ENCODE results near the gene UCP3. TPM values are rescaled to one million over a fixed set of nuclear protein-coding genes. Genes with fewer than 3 reads are reported as not detected.
A peak's percentile ranks its signal among the peaks of the same experiment; 100 is the strongest.

Gene UCP3
- polyA plus RNA-seq, 3 donors: 1.4 to 1.7 (median 1.7) TPM

DNA sequence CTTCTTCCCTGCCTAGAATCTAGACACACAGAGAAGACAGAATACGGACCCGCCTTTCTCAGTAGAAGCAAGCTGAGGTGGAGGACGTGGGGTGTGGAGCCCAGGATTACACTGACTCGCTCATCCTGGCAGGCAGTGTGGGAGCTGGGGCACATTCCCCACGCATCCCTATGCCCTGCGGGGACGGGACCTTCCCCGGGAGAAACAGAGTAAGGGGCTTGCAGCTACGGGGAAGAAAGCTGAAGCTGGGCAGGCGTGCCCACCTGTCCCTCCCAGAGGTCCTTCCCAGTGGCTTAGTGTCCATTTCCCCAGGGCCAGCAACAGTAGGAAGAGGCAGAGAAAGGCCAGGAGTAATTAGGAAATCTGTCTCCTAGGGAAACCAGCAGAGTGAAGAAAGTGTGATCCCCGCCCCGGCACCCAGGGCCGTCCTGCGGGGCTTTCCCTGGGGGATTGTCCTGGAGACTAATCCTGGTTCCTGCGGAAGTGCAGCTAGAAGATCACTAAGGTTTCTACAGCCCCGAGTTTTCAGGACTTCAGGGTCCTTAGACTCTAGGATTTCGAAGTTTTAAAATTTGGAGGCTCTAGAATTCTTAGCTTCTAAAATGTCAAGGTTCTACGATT lies 50.3 kb downstream of the UCP3 start:
- no peak for DNase-seq (ENCODE audit: low read depth in 3 of 3, low spot score in 2 of 3)

DNA sequence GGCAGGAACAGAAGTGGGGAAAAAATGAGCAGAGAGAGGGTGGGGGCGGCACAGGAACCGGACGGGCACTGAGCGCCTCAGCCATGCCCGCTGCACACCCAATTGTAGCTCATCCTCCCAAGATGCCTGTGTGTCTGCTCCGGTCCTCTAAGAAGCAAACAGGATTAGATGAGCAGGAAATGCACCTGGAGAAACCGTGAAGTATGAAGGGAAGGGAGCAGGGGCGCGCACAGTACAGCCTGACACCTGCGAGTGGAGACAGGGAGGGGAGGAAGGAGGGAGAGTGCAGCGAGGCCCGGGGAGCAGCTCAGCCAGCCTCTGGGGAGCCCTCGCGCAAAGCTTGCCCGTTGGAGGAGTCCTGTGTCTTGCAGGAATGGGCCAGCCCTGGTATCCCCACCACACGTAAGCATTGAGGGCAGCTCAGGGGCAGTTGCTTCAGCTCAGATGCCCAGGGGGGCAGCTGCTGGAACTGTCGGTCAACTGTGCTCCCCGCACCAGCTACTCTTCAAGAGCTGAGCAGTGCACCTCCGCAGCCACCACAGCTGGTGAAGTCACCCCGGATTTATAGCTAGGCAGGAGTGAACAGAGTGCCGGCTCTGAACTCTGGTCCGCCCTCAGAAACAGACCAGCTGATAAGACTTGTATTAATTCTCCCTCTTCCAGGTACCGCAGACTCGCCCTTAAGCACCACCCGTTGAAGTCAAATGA lies 51.1 kb downstream of the UCP3 start:
- DNase-seq (ENCODE audit: low read depth in 3 of 3, low spot score in 2 of 3): no peak

DNA sequence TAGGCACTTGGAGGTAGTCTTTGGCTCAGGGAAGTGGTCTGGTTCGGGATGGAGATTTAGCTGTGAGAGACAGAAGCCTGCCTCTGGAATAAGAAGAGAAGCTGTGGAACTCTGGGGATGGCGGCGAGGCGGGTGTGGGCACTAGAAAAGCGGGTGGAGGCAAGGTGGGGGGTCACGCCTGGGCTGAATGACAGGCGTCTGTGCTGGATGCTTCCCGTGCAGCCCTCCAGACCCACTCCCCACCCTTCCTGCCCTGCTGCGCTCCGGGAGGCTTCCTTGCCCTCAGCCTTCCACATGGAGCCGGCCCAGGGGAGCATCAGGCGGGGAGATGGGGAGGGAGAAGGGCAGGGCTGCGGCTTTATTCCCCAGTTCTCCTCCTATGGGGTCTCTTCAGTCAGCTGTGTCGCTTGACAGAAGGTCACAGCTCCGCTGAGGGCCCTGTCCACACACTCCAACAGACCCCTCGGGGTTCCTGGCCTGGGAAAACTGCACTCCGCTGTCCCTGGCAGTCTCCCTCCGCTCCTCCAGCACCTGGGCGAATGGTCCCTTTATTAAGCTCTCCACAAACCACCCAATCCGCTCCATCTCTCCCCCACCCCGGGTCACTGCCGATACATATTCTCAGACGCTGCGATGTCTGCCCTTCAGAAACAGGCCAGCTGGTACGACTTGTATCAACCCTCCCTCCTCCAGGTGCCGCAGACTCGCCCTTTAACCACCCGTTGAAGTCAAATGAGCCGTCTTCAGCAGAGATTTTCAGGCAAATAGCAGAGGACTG lies 51.8 kb downstream of the UCP3 start:
- DNase-seq (ENCODE audit: low read depth in 3 of 3, low spot score in 2 of 3): no peak

DNA sequence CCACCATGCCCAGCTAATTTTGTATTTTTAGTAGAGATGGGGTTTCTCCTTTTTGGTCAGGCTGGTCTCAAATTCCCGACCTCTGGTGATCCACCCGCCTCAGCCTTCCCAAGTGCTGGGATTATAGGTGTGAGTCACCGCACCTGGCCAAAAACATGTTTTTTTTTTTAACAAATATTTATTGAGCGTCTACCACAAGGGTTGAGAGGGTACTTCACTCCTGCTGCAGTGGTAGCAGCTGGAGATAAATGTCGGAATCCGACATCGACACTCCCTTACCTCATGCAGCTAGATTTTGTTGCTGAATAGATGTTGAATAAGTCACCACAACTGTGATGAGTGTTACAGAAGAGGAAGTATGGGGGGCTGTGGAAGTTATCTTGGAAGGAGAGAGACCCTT lies 57.1 kb downstream of the UCP3 start:
- no peak for DNase-seq (ENCODE audit: low read depth in 3 of 3, low spot score in 2 of 3)

DNA sequence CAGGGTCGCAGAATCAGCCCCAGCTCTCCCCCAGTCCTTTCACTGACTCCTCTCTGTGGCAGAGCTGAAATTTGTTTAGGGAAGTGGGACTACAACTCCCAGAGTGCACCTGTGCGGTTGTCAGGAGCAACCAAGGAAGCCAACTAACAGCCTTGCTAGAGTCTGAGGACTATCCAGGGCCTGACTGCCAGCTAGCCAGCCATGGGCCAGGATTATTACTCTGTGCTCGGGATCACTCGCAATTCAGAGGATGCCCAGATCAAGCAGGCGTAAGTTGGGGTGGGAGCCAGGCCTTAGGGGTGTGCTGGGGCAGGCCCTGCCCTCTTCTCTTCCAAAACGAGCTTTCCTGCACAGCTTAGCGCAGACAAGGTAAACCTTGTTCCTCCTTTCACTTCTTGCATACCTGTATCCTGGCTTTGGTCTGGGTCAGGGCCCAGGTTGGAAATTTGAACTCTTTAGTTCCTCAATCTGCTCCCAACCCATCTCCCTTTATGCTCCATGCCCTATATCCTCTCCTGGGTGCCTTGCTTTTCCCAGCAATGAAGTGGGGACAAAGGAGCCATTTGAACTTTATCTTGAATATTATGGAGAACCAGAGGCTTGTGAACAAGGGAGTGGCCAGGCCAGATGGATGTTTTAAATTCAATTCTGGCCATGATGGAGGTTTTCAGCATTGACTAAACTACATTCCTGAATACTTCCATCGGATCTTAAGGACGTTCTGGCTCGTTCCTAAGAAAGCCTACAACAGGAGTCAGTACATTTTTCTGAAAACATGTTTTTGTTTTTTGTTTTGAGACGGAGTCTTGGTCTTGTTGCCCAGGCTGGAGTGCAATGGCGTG lies 57.8 kb downstream of the UCP3 start, which contains the start of gene DNAJB13:
TSS of gene DNAJB13 (plus strand) at position 158 of the 842 bp plus-strand sequence. CDS start at position 202, 44 bp downstream.
- DNase-seq (ENCODE audit: low read depth in 3 of 3, low spot score in 2 of 3): peak in 2 of 3 donors; percentile 16 to 29

Other genes starting within 250 kb of the UCP3 start
- 100 to 1,000 TPM; 128 to 141 (median 136) TPM for gene RAB6A, start 248.0 kb downstream of the UCP3 start, polyA plus RNA-seq (ENCODE audit: insufficient read length in 3 of 3)
- gene MRPL48, start 221.2 kb downstream of the UCP3 start, polyA plus RNA-seq (ENCODE audit: insufficient read length in 3 of 3): 10 to 100 TPM; 73.3 to 75.1 (median 74.2) TPM
- 10 to 100 TPM; 65.5 to 73.4 (median 70.8) TPM for gene COA4, start 132.2 kb downstream of the UCP3 start, polyA plus RNA-seq (ENCODE audit: insufficient read length in 3 of 3)
- gene PAAF1, start 132.1 kb downstream of the UCP3 start, polyA plus RNA-seq (ENCODE audit: insufficient read length in 3 of 3): 10 to 100 TPM; 29.0 to 37.2 (median 36.3) TPM
- 1 to 10 TPM; 2.7 to 5.1 (median 3.8) TPM for gene DNAJB13, start 58.1 kb downstream of the UCP3 start, polyA plus RNA-seq (ENCODE audit: insufficient read length in 3 of 3)
- 10 to 100 TPM; 51.1 to 64.2 (median 62.0) TPM for gene UCP2, start 26.2 kb downstream of the UCP3 start, polyA plus RNA-seq (ENCODE audit: insufficient read length in 3 of 3)
- 10 to 100 TPM; 20.5 to 24.3 (median 21.8) TPM for gene C2CD3, start 161.9 kb upstream of the UCP3 start, polyA plus RNA-seq (ENCODE audit: insufficient read length in 3 of 3)
- gene PPME1, start 162.2 kb upstream of the UCP3 start, polyA plus RNA-seq (ENCODE audit: insufficient read length in 3 of 3): 10 to 100 TPM; 37.1 to 40.2 (median 38.7) TPM

Data from right renal cortex interstitium (tissue), 3 donors.